ENCODE data around the gene PPP4R2.
"Not testable (repeated sequence)": the region's sequence is repeated elsewhere in the genome, so short reads cannot be mapped to it uniquely, and the experiment has no call there.

Gene PPP4R2

GRCh38 chr3:72997421-72997961 lies 880 bp downstream of the PPP4R2 start:
- Histone ChIP-seq H3K27ac (replicated peaks) (peak overlapping the region; percentile 97), H3K4me3 (replicated peaks; ENCODE audit: insufficient read depth, low read length) (peak overlapping the region; percentile 76), H3K27me3 (ENCODE audit: insufficient read depth, poor library complexity, severe bottlenecking) (no peaks in the 10 kb centered on the region)
- DNase-seq (ENCODE audit: low read depth in 1 of 2, low spot score in 1 of 2), result peak; percentile 64 to 67
- 0 out of 2 replicates have a peak, but pooled peaks have one; percentile 16 for TF ChIP-seq POLR2AphosphoS5 (IDR thresholded peaks at IDR 0.05; ENCODE audit: low read depth)
- TF ChIP-seq CTCF (IDR thresholded peaks at IDR 0.05; ENCODE audit: insufficient read depth, low read length), result peak; percentile 11
- no peak for TF ChIP-seq GABPA (IDR thresholded peaks at IDR 0.05; ENCODE audit: low read depth)
- TF ChIP-seq SPI1 (IDR thresholded peaks at IDR 0.05; ENCODE audit: borderline replicate concordance, low read depth), result no peak
- TF ChIP-seq, protein P1, sequence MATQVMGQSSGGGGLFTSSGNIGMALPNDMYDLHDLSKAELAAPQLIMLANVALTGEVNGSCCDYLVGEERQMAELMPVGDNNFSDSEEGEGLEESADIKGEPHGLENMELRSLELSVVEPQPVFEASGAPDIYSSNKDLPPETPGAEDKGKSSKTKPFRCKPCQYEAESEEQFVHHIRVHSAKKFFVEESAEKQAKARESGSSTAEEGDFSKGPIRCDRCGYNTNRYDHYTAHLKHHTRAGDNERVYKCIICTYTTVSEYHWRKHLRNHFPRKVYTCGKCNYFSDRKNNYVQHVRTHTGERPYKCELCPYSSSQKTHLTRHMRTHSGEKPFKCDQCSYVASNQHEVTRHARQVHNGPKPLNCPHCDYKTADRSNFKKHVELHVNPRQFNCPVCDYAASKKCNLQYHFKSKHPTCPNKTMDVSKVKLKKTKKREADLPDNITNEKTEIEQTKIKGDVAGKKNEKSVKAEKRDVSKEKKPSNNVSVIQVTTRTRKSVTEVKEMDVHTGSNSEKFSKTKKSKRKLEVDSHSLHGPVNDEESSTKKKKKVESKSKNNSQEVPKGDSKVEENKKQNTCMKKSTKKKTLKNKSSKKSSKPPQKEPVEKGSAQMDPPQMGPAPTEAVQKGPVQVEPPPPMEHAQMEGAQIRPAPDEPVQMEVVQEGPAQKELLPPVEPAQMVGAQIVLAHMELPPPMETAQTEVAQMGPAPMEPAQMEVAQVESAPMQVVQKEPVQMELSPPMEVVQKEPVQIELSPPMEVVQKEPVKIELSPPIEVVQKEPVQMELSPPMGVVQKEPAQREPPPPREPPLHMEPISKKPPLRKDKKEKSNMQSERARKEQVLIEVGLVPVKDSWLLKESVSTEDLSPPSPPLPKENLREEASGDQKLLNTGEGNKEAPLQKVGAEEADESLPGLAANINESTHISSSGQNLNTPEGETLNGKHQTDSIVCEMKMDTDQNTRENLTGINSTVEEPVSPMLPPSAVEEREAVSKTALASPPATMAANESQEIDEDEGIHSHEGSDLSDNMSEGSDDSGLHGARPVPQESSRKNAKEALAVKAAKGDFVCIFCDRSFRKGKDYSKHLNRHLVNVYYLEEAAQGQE (IDR thresholded peaks at IDR 0.05; ENCODE audit: insufficient replicate concordance, low read depth), result no peak

GRCh38 chr3:72998466-72998865 lies 1.9 kb downstream of the PPP4R2 start:
- TF ChIP-seq GABPA (IDR thresholded peaks at IDR 0.05; ENCODE audit: low read depth) (no peak), SPI1 (IDR thresholded peaks at IDR 0.05; ENCODE audit: borderline replicate concordance, low read depth) (no peak), POLR2AphosphoS5 (IDR thresholded peaks at IDR 0.05; ENCODE audit: low read depth) (no peak), CTCF (IDR thresholded peaks at IDR 0.05; ENCODE audit: insufficient read depth, low read length) (no peak)
- TF ChIP-seq, protein P1 (IDR thresholded peaks at IDR 0.05; ENCODE audit: insufficient replicate concordance, low read depth), result no peak
- Histone ChIP-seq H3K4me3 (replicated peaks; ENCODE audit: insufficient read depth, low read length) (peak overlapping the region; percentile 76), H3K27ac (replicated peaks) (peak overlapping the region; percentile 97), H3K27me3 (ENCODE audit: insufficient read depth, poor library complexity, severe bottlenecking) (no peaks in the 10 kb centered on the region)
- no peak for DNase-seq (ENCODE audit: low read depth in 1 of 2, low spot score in 1 of 2)

DNA sequence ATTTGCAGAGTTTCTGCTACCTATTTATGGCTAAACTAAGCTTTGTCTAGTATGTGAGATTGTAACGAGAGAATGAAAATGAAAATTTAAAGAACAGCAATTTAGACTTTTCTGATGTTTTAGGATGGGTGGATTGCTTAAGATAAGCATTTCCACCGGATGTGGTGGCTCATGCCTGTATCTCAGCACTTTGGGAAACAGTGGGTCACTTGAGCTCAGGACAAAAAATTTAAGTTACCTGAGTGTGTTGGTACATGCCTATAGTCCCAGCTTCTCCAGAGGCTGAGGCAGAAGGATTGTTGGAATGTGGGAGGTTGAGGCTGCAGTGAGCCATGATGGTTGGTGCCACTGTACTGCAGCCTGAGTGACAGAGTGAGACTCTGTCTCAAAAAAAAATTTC lies 3.3 kb downstream of the PPP4R2 start:
- no peak overlapping the region; the same call in 1 of the 2 replicates for H3K4me3 ChIP-seq (replicated peaks; ENCODE audit: insufficient read depth, low read length)
- H3K27me3 ChIP-seq (ENCODE audit: insufficient read depth, poor library complexity, severe bottlenecking), result no peaks in the 10 kb centered on the region
- DNase-seq (ENCODE audit: low read depth in 1 of 2, low spot score in 1 of 2), result no peak
- no peak overlapping the region for H3K27ac ChIP-seq (replicated peaks)
- TF ChIP-seq POLR2AphosphoS5 (IDR thresholded peaks at IDR 0.05; ENCODE audit: low read depth) (no peak), CTCF (IDR thresholded peaks at IDR 0.05; ENCODE audit: insufficient read depth, low read length) (no peak), GABPA (IDR thresholded peaks at IDR 0.05; ENCODE audit: low read depth) (no peak), SPI1 (IDR thresholded peaks at IDR 0.05; ENCODE audit: borderline replicate concordance, low read depth) (no peak)
- TF ChIP-seq, protein P1 (IDR thresholded peaks at IDR 0.05; ENCODE audit: insufficient replicate concordance, low read depth), result no peak

DNA sequence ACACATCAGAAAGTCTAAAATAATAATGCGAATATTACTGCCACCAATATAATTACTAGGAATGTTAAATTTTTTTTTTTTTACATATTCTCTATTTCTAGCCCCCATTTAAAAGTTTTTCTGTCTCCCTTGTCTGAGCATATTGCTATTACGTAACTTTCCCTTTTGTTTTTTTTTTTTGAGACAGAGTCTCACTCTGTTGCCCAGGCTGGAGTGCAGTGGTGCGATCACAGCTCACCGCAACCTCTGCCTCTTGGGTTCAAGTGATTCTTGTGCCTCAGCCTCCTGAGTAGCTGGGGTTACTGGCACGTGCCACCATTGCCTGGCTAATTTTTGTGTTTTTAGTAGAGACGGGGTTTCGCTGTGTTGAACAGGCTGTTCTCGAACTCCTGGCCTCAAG lies 6.4 kb downstream of the PPP4R2 start:
- H3K27ac ChIP-seq (replicated peaks); H3K27me3 ChIP-seq (ENCODE audit: insufficient read depth, poor library complexity, severe bottlenecking); DNase-seq (ENCODE audit: low read depth in 1 of 2, low spot score in 1 of 2); H3K4me3 ChIP-seq (replicated peaks; ENCODE audit: insufficient read depth, low read length): not testable (repeated sequence)
